HUES6 (cell line): Measurements from ENCODE around the gene STRADB.

Source experiments
- H3K27ac ChIP-seq: 2 replicates; pipeline ENCODE4 v1.7.0; 2013; ENCODE audit warnings: low read depth, mild to moderate bottlenecking, low read length, inconsistent platforms
- H3K27me3 ChIP-seq: 2 replicates; pipeline ENCODE4 v1.6.1; 2013; ENCODE audit warnings: low read length; ENCODE audit not compliant: control insufficient read depth, insufficient read depth
- H3K36me3 ChIP-seq: 2 replicates; pipeline ENCODE4 v1.6.1; 2013; ENCODE audit warnings: low read length; ENCODE audit not compliant: control insufficient read depth, insufficient read depth
- H3K4me1 ChIP-seq: 2 replicates; pipeline ENCODE4 v1.6.1; 2013; ENCODE audit warnings: low read length; ENCODE audit not compliant: control insufficient read depth, insufficient read depth
- H3K4me3 ChIP-seq: 2 replicates; pipeline ENCODE4 v1.5.1; 2013; ENCODE audit warnings: low read depth, low read length
- H3K9ac ChIP-seq: one replicate; pipeline ENCODE4 v1.6.1; 2013; ENCODE audit warnings: mild to moderate bottlenecking, low read length
- H3K9me3 ChIP-seq: 2 replicates; pipeline ENCODE4 v1.6.1; 2013; ENCODE audit warnings: low read depth, low read length; ENCODE audit not compliant: control insufficient read depth, insufficient read depth

The STRADB gene

DNA sequence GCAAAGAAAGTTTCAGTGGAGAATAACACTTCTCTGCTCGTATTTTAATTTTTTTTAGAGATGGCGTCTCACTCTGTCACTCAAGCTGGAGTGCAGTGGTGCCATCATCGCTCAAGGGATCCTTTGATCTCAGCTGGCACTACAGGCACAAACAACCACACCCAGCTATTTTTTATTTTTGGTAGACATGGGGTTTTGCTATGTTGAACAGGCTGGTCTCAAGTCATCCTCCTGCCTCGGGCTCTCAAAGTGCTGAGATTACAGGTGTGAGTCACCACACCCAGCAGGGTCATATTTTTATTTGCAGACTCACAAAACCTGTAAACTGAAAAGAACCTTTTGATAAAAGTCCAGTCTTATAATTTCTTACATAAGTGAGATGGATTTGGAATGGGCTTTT is 2.8 kb upstream of the STRADB start:
- H3K27me3 ChIP-seq, result peaks cover 3% of the 10 kb centered on the region; the same call in 1 of the 2 replicates
- no peak overlapping the region for H3K4me3 ChIP-seq
- H3K9ac ChIP-seq, result no peak overlapping the region
- no peak overlapping the region for H3K27ac ChIP-seq
- peaks cover 8% of the 10 kb centered on the region for H3K4me1 ChIP-seq
- no peaks in the 10 kb centered on the region for H3K9me3 ChIP-seq
- no peaks in the 10 kb centered on the region for H3K36me3 ChIP-seq

DNA sequence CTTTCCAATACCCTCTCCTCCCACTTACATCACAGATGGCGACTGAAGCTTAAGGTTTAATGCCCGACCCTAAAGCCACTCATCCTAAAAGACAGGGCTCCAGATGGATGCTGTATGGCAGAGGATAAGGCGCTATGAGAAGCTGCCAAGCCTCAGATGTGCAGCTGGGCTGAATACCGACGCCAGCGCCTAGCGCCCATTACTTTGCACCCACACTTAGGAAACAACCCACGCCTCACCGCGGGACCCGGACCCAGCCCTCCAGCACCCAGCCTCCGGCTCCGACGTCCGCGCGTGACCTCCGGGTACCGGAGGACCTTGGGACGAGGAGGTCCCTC is 617 bp upstream of the STRADB start:
- Histone ChIP-seq H3K4me1 (peaks cover 8% of the 10 kb centered on the region), H3K27ac (no peak overlapping the region), H3K27me3 (peaks cover 3% of the 10 kb centered on the region; the same call in 1 of the 2 replicates), H3K36me3 (no peaks in the 10 kb centered on the region), H3K9me3 (no peaks in the 10 kb centered on the region), H3K9ac (peak overlapping the region; percentile 79), H3K4me3 (peak overlapping the region; percentile 87)

DNA sequence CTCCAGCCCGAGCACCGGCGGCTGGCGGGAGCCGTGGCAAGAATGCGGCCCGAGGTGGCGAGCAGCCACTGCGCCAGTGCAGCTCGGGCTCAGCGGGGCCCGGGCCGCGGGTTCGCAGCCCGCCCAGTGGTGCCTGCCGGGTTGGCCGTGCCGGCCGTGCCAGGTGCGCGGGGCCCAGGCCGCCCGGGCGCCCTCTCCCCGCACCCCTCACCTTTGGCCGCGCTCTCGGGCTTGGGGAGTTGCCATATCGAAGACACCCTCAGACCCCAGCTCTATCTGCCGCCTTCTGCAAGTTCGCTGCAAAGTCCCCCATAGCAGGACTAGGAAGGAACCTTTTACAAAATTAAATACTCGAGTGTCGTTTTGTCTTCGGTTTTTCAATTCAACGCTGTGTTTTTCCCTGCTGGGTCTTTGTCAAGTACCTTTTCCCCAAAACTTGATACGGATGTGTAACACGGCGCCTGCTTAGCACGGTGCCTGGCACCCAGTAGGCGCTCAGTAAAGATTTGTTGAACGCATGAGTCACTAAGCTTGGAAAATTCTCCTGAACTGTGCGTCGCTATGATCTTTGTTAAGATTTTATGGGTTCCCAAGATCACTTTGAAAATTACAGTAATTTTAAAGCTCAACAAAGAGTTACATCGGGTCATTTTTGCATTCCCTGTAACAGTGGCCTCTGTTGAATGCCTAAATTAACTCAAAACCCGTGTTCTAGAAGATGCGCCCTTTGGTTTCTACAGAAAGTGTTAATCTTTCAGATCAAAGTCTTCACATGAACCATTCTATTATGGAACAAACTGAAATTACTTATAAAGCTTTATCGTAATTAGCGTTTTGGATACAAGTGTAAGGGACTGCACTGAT is 750 bp downstream of the STRADB start:
- Histone ChIP-seq H3K36me3 (no peaks in the 10 kb centered on the region), H3K27ac (0 out of 2 replicates have a peak overlapping the region, but pooled peaks have one; percentile 31), H3K27me3 (peaks cover 3% of the 10 kb centered on the region; the same call in 1 of the 2 replicates), H3K9ac (peak overlapping the region; percentile 75), H3K4me1 (peaks cover 8% of the 10 kb centered on the region), H3K9me3 (no peaks in the 10 kb centered on the region), H3K4me3 (peak overlapping the region; percentile 87)

DNA sequence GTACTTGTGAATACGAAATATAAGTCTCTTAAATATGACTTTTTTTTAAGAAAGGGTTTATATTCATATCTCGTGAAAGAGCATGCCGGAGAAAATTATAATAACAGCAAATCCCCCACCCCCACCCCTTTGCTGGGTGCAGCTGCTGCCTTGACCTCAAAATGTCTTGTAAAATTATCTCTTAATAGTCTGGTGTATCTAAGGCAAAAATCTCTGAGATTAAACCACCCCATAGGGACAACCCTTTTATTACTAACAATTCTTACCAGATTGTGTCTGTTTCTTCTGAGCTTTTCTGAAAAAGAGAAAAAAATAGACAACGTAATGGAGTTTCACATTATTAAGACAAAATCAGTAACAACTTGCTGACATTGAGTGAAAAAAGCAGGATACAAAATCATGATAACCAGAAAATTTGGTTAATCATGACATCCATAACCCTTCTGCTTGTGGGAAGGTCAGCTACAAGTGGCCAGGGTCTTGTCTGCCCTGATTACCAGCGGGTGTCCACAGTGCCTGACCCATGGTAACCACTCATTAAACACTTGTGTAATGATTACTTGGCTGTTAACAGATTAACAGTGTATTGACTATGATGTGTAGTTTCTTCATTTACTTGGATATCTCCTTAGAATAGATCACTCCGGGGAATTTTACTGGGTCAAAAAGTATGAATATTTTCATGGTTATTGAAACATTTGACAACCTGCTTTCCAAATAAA is 1.5 kb downstream of the STRADB start:
- no peak overlapping the region for H3K9ac ChIP-seq
- H3K4me1 ChIP-seq, result peaks cover 8% of the 10 kb centered on the region
- H3K27me3 ChIP-seq, result peaks cover 3% of the 10 kb centered on the region; the same call in 1 of the 2 replicates
- H3K9me3 ChIP-seq, result no peaks in the 10 kb centered on the region
- H3K27ac ChIP-seq, result no peak overlapping the region
- no peaks in the 10 kb centered on the region for H3K36me3 ChIP-seq
- H3K4me3 ChIP-seq, result peak overlapping the region; percentile 87

DNA sequence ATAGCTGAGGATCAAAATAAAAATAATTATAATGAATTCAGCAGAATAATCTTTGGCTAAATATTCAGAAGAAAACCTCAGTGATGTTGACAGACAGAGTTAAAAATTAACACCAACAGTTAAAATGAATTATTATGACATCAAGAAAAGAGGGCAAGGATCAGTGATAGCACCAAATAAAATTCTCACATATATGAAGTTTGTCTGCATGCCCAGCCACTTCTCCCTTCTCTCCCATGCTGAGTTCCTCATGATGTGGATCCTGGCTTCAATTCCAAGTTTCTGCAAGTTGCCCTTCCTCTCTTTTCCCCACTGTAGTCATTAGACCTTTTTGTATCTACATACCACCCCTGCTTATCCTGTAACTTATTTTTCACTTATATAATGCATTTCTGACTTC is 6.8 kb downstream of the STRADB start:
- Histone ChIP-seq H3K4me3 (no peak overlapping the region), H3K9me3 (no peaks in the 10 kb centered on the region), H3K9ac (no peak overlapping the region), H3K27ac (no peak overlapping the region), H3K27me3 (no peaks in the 10 kb centered on the region), H3K4me1 (no peaks in the 10 kb centered on the region), H3K36me3 (peaks cover 6% of the 10 kb centered on the region; the same call in 1 of the 2 replicates)

DNA sequence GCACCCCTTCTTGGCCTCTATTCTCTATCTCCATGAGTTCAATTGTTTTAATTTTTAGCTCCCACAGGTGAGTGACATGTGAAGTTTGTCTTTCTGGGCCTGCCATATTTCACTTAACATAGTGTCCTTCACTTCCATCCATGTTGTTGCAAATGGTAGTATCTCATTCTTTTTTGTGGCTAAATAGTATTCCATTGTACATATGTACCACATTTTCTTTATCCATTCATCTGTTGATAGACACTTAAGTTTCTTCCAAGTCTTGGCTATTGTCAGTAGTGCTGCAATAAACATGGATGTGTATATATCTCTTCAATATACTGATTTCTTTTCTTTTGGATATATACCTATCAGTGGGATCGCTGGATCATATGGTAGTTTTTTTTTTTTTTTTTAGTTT is 9.0 kb downstream of the STRADB start:
- H3K4me3 ChIP-seq, result no peak overlapping the region
- H3K4me1 ChIP-seq, result no peaks in the 10 kb centered on the region
- no peaks in the 10 kb centered on the region for H3K27me3 ChIP-seq
- H3K9me3 ChIP-seq, result no peaks in the 10 kb centered on the region
- peaks cover 14% of the 10 kb centered on the region for H3K36me3 ChIP-seq
- H3K27ac ChIP-seq, result no peak overlapping the region
- no peak overlapping the region for H3K9ac ChIP-seq

DNA sequence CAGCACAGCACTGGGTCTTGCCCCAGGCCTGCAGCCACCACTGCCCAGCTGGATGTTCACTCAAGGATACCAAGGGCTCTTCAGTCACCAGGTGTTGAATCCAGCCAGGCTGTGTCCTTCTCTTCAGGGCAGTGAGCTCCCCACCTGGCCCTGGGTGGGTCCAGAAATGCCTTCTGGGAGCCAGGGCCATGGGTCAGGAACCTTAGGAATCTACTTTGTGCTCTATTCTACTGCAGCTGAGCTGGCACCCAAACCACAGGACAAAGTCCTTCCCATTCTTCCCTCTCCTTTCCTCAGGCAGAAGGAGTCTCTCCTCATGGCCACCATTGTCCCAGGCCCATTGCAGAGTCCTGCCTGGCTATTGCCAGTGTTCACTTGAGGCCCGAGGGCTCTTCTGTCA is 13.0 kb downstream of the STRADB start:
- Histone ChIP-seq H3K4me3 (no peak overlapping the region), H3K9ac (no peak overlapping the region), H3K27me3 (no peaks in the 10 kb centered on the region), H3K9me3 (no peaks in the 10 kb centered on the region), H3K4me1 (no peaks in the 10 kb centered on the region), H3K27ac (no peak overlapping the region), H3K36me3 (peaks cover 14% of the 10 kb centered on the region)

DNA sequence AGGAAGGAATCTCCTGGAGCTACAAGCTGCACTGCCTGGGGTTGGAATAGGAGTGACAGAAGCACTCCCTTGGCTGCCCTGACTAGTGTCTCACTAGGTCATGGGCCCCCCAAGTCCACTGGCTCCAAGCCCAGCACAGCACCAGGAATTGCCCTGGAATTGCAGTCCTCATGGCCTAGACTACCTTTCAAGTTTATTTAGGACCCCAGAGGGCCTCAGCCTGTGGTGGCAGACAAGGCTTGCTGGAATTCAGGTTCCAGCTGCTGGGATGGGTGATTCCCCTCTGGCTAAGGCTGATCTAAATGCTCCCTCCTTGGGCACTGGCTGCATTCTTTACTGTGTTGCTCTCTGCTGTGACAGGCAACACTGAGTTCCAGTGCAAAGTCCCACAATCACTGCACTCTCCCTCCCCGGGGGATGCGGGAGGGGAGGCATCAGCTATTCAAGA is 14.0 kb downstream of the STRADB start:
- H3K9me3 ChIP-seq, result no peaks in the 10 kb centered on the region
- peaks cover 9% of the 10 kb centered on the region for H3K36me3 ChIP-seq
- H3K4me1 ChIP-seq, result peaks cover 2% of the 10 kb centered on the region
- H3K9ac ChIP-seq, result no peak overlapping the region
- H3K27ac ChIP-seq, result no peak overlapping the region
- no peaks in the 10 kb centered on the region for H3K27me3 ChIP-seq
- no peak overlapping the region for H3K4me3 ChIP-seq

DNA sequence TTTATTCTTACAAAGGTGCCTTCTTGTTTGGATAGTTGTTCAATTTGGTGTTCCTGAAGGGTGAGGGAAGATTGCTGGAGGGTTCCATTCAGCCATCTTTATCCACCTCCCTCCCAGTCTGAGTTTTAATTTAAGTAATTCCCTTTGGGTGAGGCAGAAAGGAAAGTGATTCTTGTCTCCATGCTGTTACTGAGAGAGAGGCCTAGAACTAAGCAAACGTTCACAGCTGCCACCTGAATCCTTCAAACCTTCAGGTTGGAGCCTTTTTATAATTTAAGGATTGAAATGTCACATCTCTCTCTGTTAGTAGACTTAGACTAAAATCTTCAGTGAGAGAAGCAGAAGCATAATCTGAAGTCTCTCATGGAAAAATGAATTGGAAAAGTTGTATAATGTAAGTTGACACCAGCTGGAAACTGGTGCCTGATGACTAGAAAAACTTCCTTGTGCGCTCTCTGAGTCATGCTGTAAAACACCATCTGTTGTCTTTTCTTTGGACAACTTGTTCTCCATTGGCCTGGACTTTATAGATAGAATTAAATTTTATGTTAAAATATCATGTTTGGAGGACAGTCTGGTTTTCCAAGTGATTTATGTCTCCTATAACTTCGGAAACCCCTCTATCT is 14.6 kb downstream of the STRADB start:
- H3K9ac ChIP-seq, result no peak overlapping the region
- no peaks in the 10 kb centered on the region for H3K27me3 ChIP-seq
- no peaks in the 10 kb centered on the region for H3K9me3 ChIP-seq
- peaks cover 8% of the 10 kb centered on the region; the same call in 1 of the 2 replicates for H3K36me3 ChIP-seq
- H3K27ac ChIP-seq, result no peak overlapping the region
- H3K4me1 ChIP-seq, result peaks cover 7% of the 10 kb centered on the region
- H3K4me3 ChIP-seq, result no peak overlapping the region

DNA sequence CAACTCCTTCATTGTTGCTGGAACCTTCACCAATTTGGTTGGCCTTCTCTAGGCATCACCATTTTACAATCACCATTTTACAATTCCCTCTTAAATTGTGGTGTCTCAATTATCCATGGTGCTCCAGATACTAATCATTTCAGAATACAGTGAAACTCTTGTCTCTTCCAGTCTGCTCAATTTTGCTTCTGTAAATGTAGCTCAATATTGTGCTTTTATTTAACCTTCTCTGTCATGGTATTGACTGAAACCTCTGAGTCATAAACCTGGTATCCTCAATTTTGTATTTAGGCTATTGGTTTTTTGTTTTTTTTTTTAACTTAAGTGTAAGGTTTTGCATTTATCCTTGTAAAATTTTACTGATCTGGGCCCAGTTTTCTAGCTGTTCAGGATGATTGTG is 16.1 kb downstream of the STRADB start:
- Histone ChIP-seq H3K4me1 (peaks cover 8% of the 10 kb centered on the region), H3K4me3 (no peak overlapping the region), H3K36me3 (peaks cover 8% of the 10 kb centered on the region; the same call in 1 of the 2 replicates), H3K9me3 (no peaks in the 10 kb centered on the region), H3K9ac (no peak overlapping the region), H3K27me3 (no peaks in the 10 kb centered on the region), H3K27ac (no peak overlapping the region)
